ENCODE results near the gene BMERB1.

Gene BMERB1

DNA sequence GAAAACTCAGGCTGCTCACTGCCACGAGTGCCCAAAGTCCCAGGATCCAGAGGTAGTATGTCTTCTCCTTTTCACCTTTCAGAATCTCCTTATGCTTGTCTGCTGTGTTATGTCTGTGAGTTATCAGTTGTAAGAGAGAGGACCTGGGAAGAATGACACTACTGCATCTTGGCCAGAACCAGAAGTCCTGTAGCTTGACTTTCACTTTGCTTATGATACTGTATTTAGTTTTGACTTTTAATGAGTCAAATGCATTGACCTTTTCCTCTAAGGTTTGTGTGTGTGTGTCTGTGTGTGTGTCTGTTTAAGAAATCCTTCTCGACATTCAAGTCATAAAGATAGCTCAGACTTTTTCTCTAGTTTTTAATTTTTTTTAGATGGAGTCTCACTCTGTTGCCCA lies 43.4 kb downstream of the BMERB1 start:
- TF ChIP-seq, protein P1, sequence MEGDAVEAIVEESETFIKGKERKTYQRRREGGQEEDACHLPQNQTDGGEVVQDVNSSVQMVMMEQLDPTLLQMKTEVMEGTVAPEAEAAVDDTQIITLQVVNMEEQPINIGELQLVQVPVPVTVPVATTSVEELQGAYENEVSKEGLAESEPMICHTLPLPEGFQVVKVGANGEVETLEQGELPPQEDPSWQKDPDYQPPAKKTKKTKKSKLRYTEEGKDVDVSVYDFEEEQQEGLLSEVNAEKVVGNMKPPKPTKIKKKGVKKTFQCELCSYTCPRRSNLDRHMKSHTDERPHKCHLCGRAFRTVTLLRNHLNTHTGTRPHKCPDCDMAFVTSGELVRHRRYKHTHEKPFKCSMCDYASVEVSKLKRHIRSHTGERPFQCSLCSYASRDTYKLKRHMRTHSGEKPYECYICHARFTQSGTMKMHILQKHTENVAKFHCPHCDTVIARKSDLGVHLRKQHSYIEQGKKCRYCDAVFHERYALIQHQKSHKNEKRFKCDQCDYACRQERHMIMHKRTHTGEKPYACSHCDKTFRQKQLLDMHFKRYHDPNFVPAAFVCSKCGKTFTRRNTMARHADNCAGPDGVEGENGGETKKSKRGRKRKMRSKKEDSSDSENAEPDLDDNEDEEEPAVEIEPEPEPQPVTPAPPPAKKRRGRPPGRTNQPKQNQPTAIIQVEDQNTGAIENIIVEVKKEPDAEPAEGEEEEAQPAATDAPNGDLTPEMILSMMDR (IDR thresholded peaks at IDR 0.05), result no peak

DNA sequence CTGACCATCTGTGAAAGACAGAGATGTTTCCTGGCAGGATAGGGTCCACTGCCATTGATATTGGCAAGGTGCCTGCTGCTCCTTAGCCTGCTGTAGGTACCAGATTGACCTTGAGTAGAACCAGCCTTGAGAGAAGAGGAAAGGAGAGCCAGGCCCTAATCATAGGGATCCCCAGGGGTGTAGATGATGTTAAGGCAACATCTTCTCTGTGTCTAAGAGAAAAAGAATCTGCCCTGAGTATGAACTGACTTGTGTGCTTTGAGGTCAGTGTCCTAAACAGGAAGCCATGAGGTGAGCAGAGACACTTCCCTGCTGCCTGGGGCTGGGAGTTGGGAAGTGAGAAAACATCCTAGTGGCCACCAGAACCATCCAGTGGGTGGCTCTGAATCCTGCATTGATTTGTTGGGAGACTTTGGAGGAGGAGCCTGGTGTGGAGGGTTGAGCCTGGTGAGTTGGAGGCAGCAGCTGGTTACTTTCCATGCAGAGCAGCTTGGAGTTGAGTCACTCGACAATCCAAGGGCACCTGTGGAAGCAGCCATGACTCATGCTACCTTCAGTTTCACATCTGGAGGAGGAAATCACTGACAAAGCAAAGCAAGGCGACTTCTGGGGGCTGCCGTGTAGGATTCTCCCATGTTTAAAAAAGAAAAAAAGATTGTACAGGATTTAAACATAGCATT lies 47.8 kb downstream of the BMERB1 start:
- TF ChIP-seq, protein P1 (IDR thresholded peaks at IDR 0.05), result no peak

DNA sequence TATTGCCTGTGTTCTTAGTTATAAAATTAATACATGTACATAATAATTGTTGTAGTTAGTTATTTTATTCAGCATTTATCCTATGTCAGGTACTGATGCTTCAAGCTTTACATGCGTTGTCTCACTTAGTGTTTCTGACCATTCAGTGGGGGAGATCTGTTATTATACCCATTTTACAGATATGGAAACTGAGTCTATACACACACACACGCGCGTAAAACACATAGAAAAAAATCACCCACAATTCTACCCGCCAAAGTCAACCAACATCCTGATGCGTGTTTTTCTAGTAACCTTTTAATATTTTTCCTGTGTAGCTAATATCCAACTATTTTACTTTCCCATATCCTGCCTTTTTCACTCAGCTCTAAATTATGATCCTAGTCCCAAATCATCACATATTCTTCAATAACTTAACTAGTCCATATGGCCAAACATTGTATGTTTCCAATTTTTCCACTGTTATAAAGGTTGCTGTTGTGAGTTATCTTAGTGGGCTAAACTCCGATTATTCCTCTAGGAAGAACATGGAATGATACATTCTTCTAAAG lies 48.4 kb downstream of the BMERB1 start:
- TF ChIP-seq, protein P1 (IDR thresholded peaks at IDR 0.05), result no peak

DNA sequence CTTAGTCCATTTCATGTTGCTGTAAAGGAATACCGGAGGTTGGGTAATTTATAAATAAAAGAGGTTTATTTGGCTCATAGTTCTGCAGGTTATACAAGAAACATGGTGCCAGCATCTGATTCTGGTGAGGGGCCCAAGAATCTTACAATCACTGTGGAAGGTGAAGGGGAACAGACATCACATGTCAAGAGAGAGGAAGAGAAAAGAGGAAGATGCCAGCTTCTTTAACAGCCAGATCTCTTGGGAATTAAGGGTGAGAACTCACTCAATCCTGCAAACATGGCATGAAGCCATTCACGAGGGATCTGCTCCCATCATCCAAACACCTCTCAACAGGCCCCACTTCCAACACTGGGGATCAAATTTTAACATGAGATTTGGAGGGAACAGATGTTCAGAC lies 49.5 kb downstream of the BMERB1 start:
- TF ChIP-seq, protein P1 (IDR thresholded peaks at IDR 0.05), result no peak

DNA sequence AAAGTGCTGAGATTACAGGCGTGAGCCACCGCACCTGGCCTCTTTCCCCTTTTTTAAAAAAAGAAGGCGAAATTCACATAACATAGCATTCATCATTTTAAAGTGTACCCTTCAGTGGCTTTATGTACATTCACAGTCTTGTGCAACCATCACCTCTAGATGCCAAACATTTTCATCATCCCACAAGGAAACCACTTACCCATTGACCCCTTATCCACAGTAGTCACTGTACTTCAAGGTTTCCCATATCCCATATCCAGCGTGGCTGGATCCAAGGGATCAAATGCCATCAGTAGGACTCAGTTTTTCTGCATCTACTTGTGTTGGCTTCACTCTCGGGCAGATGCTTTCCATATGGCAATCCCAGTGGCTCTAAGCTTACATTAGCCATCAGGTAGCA lies 50.3 kb downstream of the BMERB1 start:
- TF ChIP-seq, protein P1 (IDR thresholded peaks at IDR 0.05), result no peak

DNA sequence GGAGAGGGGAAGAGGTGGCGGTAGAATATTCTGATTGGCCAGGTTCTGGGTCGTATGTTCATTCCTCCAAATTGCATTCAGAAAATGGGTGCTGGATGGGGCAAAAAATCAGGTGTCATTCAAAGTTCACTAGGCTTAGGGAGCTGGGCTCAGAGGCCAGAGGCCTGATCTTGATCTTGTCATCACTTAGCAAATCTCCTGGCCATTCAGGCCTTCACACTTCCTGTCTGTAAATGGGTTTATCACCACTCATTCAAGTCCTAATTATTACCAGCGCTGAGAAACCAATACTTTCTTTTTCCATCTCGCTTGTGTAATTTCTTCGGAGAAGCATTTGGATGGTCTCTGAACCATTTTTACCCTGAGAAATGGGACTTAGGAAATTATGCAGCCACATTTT lies 50.8 kb downstream of the BMERB1 start:
- TF ChIP-seq, protein P1 (IDR thresholded peaks at IDR 0.05), result no peak

DNA sequence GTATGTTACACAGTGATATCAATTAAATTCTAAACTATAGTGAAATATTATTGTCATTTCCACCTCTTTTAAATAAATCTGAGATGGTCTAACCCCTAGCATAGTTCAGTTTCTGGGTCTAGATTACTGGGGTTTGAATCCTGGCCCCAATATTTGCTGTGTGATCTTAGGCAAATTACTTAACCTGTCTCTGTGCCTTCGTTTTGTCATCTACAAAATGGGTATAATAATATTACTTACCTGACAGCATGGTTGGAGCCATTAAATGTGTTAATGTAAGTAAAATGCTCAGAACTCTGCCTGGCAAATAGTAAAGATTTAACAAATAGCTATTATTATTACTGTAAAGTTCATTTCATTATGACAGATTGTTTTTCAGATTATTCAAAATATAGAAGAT lies 52.3 kb downstream of the BMERB1 start:
- TF ChIP-seq, protein P1 (IDR thresholded peaks at IDR 0.05), result no peak
